B cell (primary cell): ENCODE measurements around the gene MKRN2OS. TPM values are rescaled to one million over a fixed set of nuclear protein-coding genes. Genes with fewer than 3 reads are reported as not detected.
A peak's percentile ranks its signal among the peaks of the same experiment; 100 is the strongest.

ENCODE experiments used
- ATAC-seq: fragments of 200-7000 bp; cut with Tn5 transposase; one replicate; pipeline ENCODE4 v1.10.0; 2021; ENCODE audit warnings: low read depth, mild to moderate bottlenecking, moderate number of reproducible peaks, moderate library complexity
- CTCF ChIA-PET: fragments of 350-600 bp; sonication (Branson Sonifier 250); formaldehyde crosslinking; loops from one replicate; lab custom pipeline; 2021; ENCODE audit warnings: antibody characterized with exemption, inconsistent platforms; lab: Charles Lee
- POLR2A ChIA-PET: fragments of 350-600 bp; sonication (Branson Sonifier 250); formaldehyde crosslinking; loops from one replicate; lab custom pipeline; 2021; ENCODE audit warnings: antibody characterized with exemption; lab: Charles Lee
- DNase-seq: peaks from one replicate; pipeline ENCODE4 v3.0.0; 2013
- H2AFZ ChIP-seq: 2 replicates; pipeline ENCODE4 v1.6.1; 2012; ENCODE audit warnings: mild to moderate bottlenecking, low read depth, low read length; ENCODE audit not compliant: insufficient read depth, poor library complexity, severe bottlenecking
- H3K27ac ChIP-seq, 2 donors: 1 replicate in 1 of 2; 2 replicates in 1 of 2; pipeline ENCODE4 v1.5.1; 2012 to 2013; ENCODE audit warnings: low read length in 2 of 2, mild to moderate bottlenecking in 2 of 2, moderate library complexity in 1 of 2
- H3K27me3 ChIP-seq, 4 experiments: fragments of 200-600 bp in 1 of 4; sonication (generic) in 1 of 4; replicated peaks in 1 of 4; 1 replicate in 2 of 4; 2 replicates in 2 of 4; pipeline versions ENCODE4 v1.6.1 to v1.7.0; 2013 to 2016; ENCODE audit warnings: low read length in 3 of 4, mild to moderate bottlenecking in 2 of 4, mixed read lengths in 1 of 4, moderate library complexity in 1 of 4; ENCODE audit not compliant: insufficient read depth in 4 of 4, control insufficient read depth in 3 of 4; ENCODE audit errors: control extremely low read depth in 1 of 4
- H3K36me3 ChIP-seq, 2 experiments: replicated peaks in 1 of 2; 1 replicate in 1 of 2; 2 replicates in 1 of 2; pipeline versions ENCODE4 v1.6.1 to v1.7.1; 2013; ENCODE audit warnings: low read length in 1 of 2; ENCODE audit not compliant: insufficient read depth in 2 of 2, control insufficient read depth in 1 of 2; ENCODE audit errors: control extremely low read depth in 1 of 2, extremely low read depth in 1 of 2
- H3K4me1 ChIP-seq, 2 donors: fragments of 200-600 bp in 1 of 2; sonication (generic) in 1 of 2; 1 replicate in 1 of 2; 2 replicates in 1 of 2; pipeline versions ENCODE4 v1.5.1 to v1.6.1; 2013 to 2017; ENCODE audit warnings: low read length in 2 of 2; ENCODE audit not compliant: control insufficient read depth in 2 of 2, insufficient read depth in 2 of 2
- H3K4me2 ChIP-seq: replicated peaks from 2 replicates; pipeline ENCODE3; 2012; ENCODE audit warnings: mild to moderate bottlenecking, low read depth, low read length; ENCODE audit not compliant: poor library complexity, severe bottlenecking
- H3K4me3 ChIP-seq, 5 experiments: fragments of 200-600 bp in 1 of 5; sonication (generic) in 1 of 5; 1 replicate in 3 of 5; 2 replicates in 2 of 5; pipeline versions ENCODE4 v1.5.1 to v1.7.0; 2011 to 2016; ENCODE audit warnings: low read length in 4 of 5, mild to moderate bottlenecking in 4 of 5, low read depth in 2 of 5, control low read depth in 1 of 5, moderate library complexity in 1 of 5; ENCODE audit not compliant: insufficient read depth in 1 of 5; ENCODE audit errors: control extremely low read depth in 1 of 5, extremely low read depth in 1 of 5
- H3K79me2 ChIP-seq: fragments of 200-600 bp; sonication (generic); one replicate; pipeline ENCODE4 v1.6.0; 2016; ENCODE audit warnings: low read length; ENCODE audit not compliant: control insufficient read depth, insufficient read depth
- H3K9ac ChIP-seq: fragments of 200-600 bp; sonication (generic); 2 replicates; pipeline ENCODE4 v1.6.1; 2017; ENCODE audit warnings: mild to moderate bottlenecking, low read length, moderate library complexity
- H3K9me3 ChIP-seq, 3 donors: one replicate each; pipeline versions ENCODE4 v1.6.1 to v1.7.1; 2013; ENCODE audit warnings: low read length in 2 of 3; ENCODE audit not compliant: control insufficient read depth in 2 of 3, insufficient read depth in 1 of 3; ENCODE audit errors: control extremely low read depth in 1 of 3
- H4K20me1 ChIP-seq: 2 replicates; pipeline ENCODE4 v1.6.0; 2012; ENCODE audit warnings: mild to moderate bottlenecking, low read length; ENCODE audit not compliant: insufficient read depth, control insufficient read depth, poor library complexity, severe bottlenecking
- H3K27ac Mint-ChIP-seq: one replicate; pipeline ENCODE4 v1.8.0; 2021; ENCODE audit warnings: mixed read lengths
- H3K27me3 Mint-ChIP-seq: one replicate; pipeline ENCODE4 v1.8.0; 2021; ENCODE audit warnings: mixed read lengths
- H3K4me1 Mint-ChIP-seq: one replicate; pipeline ENCODE4 v1.8.0; 2021; ENCODE audit warnings: mixed read lengths
- H3K4me3 Mint-ChIP-seq: one replicate; pipeline ENCODE4 v1.8.0; 2021; ENCODE audit warnings: mixed read lengths
- H3K9me3 Mint-ChIP-seq: one replicate; pipeline ENCODE4 v1.8.0; 2022; ENCODE audit warnings: mixed read lengths; ENCODE audit not compliant: insufficient read depth
- EZH2 ChIP-seq: IDR thresholded peaks from 2 replicates; pipeline ENCODE4 v1.6.1; 2012; ENCODE audit warnings: borderline replicate concordance, low read depth, mild to moderate bottlenecking, moderate library complexity, low read length; ENCODE audit not compliant: insufficient read depth, poor library complexity, severe bottlenecking
- WGBS: methylation state at CpG from one replicate; pipeline ENCODE4 v1.1.5; 2013; ENCODE audit warnings: missing lambda C conversion rate; ENCODE audit not compliant: insufficient coverage; 5-methylcytosine and 5-hydroxymethylcytosine counted together
- intact Hi-C: fragments of 100-400 bp; cut with micrococcal nuclease; formaldehyde crosslinking; loops from one replicate; pipeline ENCODE4 v1.10.0; 2022
- polyA plus RNA-seq: library from polyadenylated mRNA; depleted of rRNA; stranded (reverse); fragments of >200 nt; gene quantifications from 2 replicates; pipeline ENCODE4 v1.2.3, GENCODE V29; 2012
- total RNA-seq, 2 donors: library from RNA; stranded (reverse); fragments of 120-200 nt in 1 of 2; gene quantifications; 1 replicate in 1 of 2; 2 replicates in 1 of 2; pipeline versions ENCODE4 v1.2.3 to v1.2.4, GENCODE V29; 2013 to 2022
- TF ChIP-seq, protein P1 (sequence below): fragments of 200-600 bp; IDR thresholded peaks from one replicate; pipeline ENCODE4 v1.8.0; 2022; ENCODE audit warnings: antibody characterized with exemption, mild to moderate bottlenecking

MKRN2OS gene
- total and polyA plus RNA-seq, 2 donors (not counting 1 experiment from before 2014, with no cell fraction given): not detected

DNA sequence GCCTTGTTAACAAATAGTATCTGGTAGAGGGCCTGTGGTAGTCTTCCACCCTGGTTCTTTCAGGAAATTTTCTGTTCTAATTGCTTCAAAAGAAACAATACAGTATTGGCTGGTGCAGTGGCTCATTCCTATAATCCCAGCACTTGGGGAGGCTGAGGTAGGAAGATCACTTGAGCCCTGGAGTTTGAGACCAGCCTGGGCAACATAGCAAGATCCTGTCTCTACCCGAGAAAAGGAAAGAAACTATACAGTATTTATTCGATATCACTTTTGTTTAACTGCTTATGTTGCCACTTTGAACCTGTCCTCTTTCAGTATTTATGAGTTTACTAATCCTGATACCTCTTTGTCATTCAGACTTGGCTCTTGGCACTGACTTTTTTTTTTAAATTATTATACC, 16.1 kb upstream of the MKRN2OS start:
- ATAC-seq: no peak
- Histone ChIP-seq H3K4me2 (no peak overlapping the region), H3K4me3 (no peak overlapping the region), H4K20me1 (peaks cover 26% of the 10 kb centered on the region), H3K9ac (no peak overlapping the region), H3K36me3 (no peaks in the 10 kb centered on the region), H2AFZ (no peak overlapping the region), H3K27me3 (no peaks in the 10 kb centered on the region), H3K79me2 (peaks cover 93% of the 10 kb centered on the region), H3K27ac (no peak overlapping the region), H3K9me3 (peaks cover 0 to 10% (median 7%) of the 10 kb centered on the region in 3 donors), H3K4me1 (peaks cover 27 to 30% of the 10 kb centered on the region in 2 donors)
- WGBS: 80% methylated on average over 1 of the region's 2 CpGs
- Mint-ChIP-seq H3K4me1 (peaks cover 49% of the 10 kb centered on the region), H3K27me3 (no peaks in the 10 kb centered on the region), H3K27ac (no peak overlapping the region), H3K4me3 (no peak overlapping the region), H3K9me3 (peaks cover 7% of the 10 kb centered on the region)
- no peak for DNase-seq
- intact Hi-C loops: no loop called here
- TF ChIP-seq, protein P1, sequence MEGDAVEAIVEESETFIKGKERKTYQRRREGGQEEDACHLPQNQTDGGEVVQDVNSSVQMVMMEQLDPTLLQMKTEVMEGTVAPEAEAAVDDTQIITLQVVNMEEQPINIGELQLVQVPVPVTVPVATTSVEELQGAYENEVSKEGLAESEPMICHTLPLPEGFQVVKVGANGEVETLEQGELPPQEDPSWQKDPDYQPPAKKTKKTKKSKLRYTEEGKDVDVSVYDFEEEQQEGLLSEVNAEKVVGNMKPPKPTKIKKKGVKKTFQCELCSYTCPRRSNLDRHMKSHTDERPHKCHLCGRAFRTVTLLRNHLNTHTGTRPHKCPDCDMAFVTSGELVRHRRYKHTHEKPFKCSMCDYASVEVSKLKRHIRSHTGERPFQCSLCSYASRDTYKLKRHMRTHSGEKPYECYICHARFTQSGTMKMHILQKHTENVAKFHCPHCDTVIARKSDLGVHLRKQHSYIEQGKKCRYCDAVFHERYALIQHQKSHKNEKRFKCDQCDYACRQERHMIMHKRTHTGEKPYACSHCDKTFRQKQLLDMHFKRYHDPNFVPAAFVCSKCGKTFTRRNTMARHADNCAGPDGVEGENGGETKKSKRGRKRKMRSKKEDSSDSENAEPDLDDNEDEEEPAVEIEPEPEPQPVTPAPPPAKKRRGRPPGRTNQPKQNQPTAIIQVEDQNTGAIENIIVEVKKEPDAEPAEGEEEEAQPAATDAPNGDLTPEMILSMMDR: no peak
- TF ChIP-seq EZH2: no peak
- ChIA-PET CTCF (no interaction called here), POLR2A (no interaction called here)

DNA sequence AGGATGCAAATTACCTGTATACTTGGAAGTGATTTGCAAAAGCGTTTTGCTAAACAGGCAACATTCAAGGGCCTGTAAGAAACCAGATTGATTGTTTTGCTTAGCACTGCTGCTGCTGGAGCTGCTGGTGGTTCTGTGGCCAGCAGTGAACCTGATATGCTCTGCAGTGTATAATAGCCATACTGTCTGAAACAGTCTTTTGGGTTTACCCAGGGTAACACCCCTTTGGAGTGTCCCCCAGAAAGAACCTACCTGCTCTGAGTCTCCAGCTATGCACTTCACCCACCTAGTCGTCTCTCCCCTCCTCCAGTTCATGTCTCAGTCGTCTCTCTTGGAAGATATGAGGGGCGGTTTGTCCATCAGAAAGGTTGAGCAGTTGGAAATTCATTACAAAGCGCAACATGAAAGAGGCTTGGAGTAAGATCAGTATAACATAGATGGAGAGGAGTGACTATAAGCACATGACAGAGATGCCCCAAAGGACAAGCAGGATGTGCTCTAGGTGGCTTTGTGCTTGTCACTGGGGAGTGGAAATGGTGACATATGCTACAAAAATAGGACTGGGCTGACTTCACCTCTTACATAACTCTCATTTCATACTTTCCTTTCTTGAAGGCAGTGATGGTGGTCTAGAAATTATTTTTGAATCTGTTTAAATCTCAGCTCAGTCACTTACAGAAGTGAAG, 15.3 kb upstream of the MKRN2OS start:
- Histone ChIP-seq H3K4me1 (peaks cover 32 to 34% of the 10 kb centered on the region in 2 donors), H3K4me2 (no peak overlapping the region), H3K79me2 (peaks cover 85% of the 10 kb centered on the region), H3K9ac (no peak overlapping the region), H4K20me1 (peaks cover 22% of the 10 kb centered on the region), H3K9me3 (peaks cover 0 to 3% (median 0%) of the 10 kb centered on the region in 3 donors), H3K4me3 (no peak overlapping the region), H3K27ac (no peak overlapping the region), H3K27me3 (peaks cover 0 to 2% (median 0%) of the 10 kb centered on the region in 4 experiments), H3K36me3 (no peaks in the 10 kb centered on the region), H2AFZ (no peak overlapping the region)
- peaks cover 54% of the 10 kb centered on the region for H3K4me1 Mint-ChIP-seq
- intact Hi-C loops: no loop called here
- ATAC-seq (no peak), DNase-seq (peak; percentile 26)
- ChIA-PET CTCF (interaction anchor here (0.8 kb wide), 1 partner anchor 14 kb away, joined by 3 read pairs; no protein-coding TSS in a partner anchor), POLR2A (interaction anchor here (0.7 kb wide), 1 partner anchor 303 kb away, joined by 3 read pairs; no protein-coding TSS in a partner anchor)
- 85% methylated on average over 2 of the region's 5 CpGs for WGBS
- no peaks in the 10 kb centered on the region for H3K27me3 Mint-ChIP-seq
- peak overlapping the region; percentile 47 for H3K27ac Mint-ChIP-seq
- H3K9me3 Mint-ChIP-seq: peaks cover 3% of the 10 kb centered on the region
- TF ChIP-seq EZH2: no peak
- TF ChIP-seq, protein P1: no peak
- peak overlapping the region; percentile 32 for H3K4me3 Mint-ChIP-seq
